AG10803 (cell line): Measurements from ENCODE around the gene SH3BP5.
A peak's percentile ranks its signal among the peaks of the same experiment; 100 is the strongest.

ENCODE experiments used
- DNase-seq: peaks from one replicate; pipeline ENCODE4 v3.0.0; 2010; ENCODE audit warnings: low read depth
- H3K4me3 ChIP-seq: 2 replicates; pipeline ENCODE4 v1.5.1; 2011; ENCODE audit warnings: mild to moderate bottlenecking, low read length, control low read depth
- CTCF ChIP-seq: conservative IDR thresholded peaks from 2 replicates; pipeline ENCODE4 v1.5.1; 2011; ENCODE audit warnings: mild to moderate bottlenecking, low read length, control low read depth, inconsistent platforms

SH3BP5 gene

GRCh38 chr3:15289661-15290060, 42.7 kb downstream of the SH3BP5 start:
- TF ChIP-seq CTCF, result no peak
- DNase-seq, result no peak
- no peak overlapping the region for H3K4me3 ChIP-seq

GRCh38 chr3:15288331-15289035, 43.9 kb downstream of the SH3BP5 start:
- TF ChIP-seq CTCF, result no peak

GRCh38 chr3:15287565-15288330, 44.6 kb downstream of the SH3BP5 start:
- DNase-seq, result peak; percentile 89
- no peak overlapping the region for H3K4me3 ChIP-seq
- no peak for TF ChIP-seq CTCF

More at GRCh38 chr3:15288331-15289035, 43.9 kb downstream of the SH3BP5 start:
- no peak for DNase-seq
- no peak overlapping the region for H3K4me3 ChIP-seq

GRCh38 chr3:15286022-15286421, 46.4 kb downstream of the SH3BP5 start:
- TF ChIP-seq CTCF, result no peak
- H3K4me3 ChIP-seq, result no peak overlapping the region
- DNase-seq, result no peak

- peak; percentile 24 for DNase-seq
- no peak for TF ChIP-seq CTCF
- no peak overlapping the region for H3K4me3 ChIP-seq
Observed at GRCh38 chr3:15284121-15284889, 48.1 kb downstream of the SH3BP5 start.

- TF ChIP-seq CTCF, result no peak
- DNase-seq, result no peak
- H3K4me3 ChIP-seq, result no peak overlapping the region
Observed at GRCh38 chr3:15283702-15284101, 48.7 kb downstream of the SH3BP5 start.
